ENCODE measurements around the gene SLC6A20.

SLC6A20 gene

GRCh38 chr3:45800611-45801010, 4.3 kb upstream of the SLC6A20 start:
- DNase-seq: no peak

- DNase-seq: no peak
Measured at GRCh38 chr3:45799586-45799985, 3.2 kb upstream of the SLC6A20 start.

- DNase-seq: no peak
Measured at GRCh38 chr3:45798034-45798433, 1.7 kb upstream of the SLC6A20 start.

GRCh38 chr3:45796902-45797637, 734 bp upstream of the SLC6A20 start:
- DNase-seq: no peak

GRCh38 chr3:45795509-45795881, 841 bp downstream of the SLC6A20 start:
- DNase-seq: no peak

- DNase-seq: no peak
Measured at GRCh38 chr3:45794660-45795059, 1.7 kb downstream of the SLC6A20 start.

GRCh38 chr3:45794177-45794560, 2.2 kb downstream of the SLC6A20 start:
- no peak for DNase-seq

GRCh38 chr3:45793482-45794176, 2.7 kb downstream of the SLC6A20 start:
- DNase-seq: no peak

GRCh38 chr3:45792516-45793172, 3.7 kb downstream of the SLC6A20 start:
- no peak for DNase-seq

- no peak for DNase-seq
Measured at GRCh38 chr3:45792036-45792435, 4.3 kb downstream of the SLC6A20 start.

- no peak for DNase-seq
Measured at GRCh38 chr3:45790596-45790995, 5.7 kb downstream of the SLC6A20 start.

GRCh38 chr3:45789235-45789812, 7.0 kb downstream of the SLC6A20 start:
- no peak for DNase-seq

GRCh38 chr3:45787551-45787950, 8.8 kb downstream of the SLC6A20 start:
- no peak for DNase-seq

- DNase-seq: no peak
Measured at GRCh38 chr3:45786801-45787495, 9.4 kb downstream of the SLC6A20 start.

GRCh38 chr3:45785605-45786150, 10.7 kb downstream of the SLC6A20 start:
- DNase-seq: no peak

- no peak for DNase-seq
Measured at GRCh38 chr3:45783667-45784066, 12.7 kb downstream of the SLC6A20 start.

GRCh38 chr3:45782381-45782780, 14.0 kb downstream of the SLC6A20 start:
- no peak for DNase-seq

- no peak for DNase-seq
Measured at GRCh38 chr3:45781841-45782240, 14.5 kb downstream of the SLC6A20 start.

GRCh38 chr3:45781271-45781670, 15.1 kb downstream of the SLC6A20 start:
- no peak for DNase-seq

GRCh38 chr3:45779746-45780735, 16.3 kb downstream of the SLC6A20 start:
- DNase-seq: no peak

GRCh38 chr3:45778761-45779201, 17.6 kb downstream of the SLC6A20 start:
- no peak for DNase-seq

Data from GOT3 (cell line).